HG03575 (cell line): ENCODE results near the gene XKRX.

ENCODE experiments used
- ATAC-seq: cut with Tn5 transposase; IDR thresholded peaks from one replicate; pipeline ENCODE4 v1.9.1; 2021; ENCODE audit not compliant: unreplicated experiment, insufficient number of reproducible peaks, low FRiP score; ENCODE audit errors: extremely low read depth

XKRX gene

GRCh38 chrX:100905620-100906019, 23.1 kb downstream of the XKRX start:
- no peak for ATAC-seq

- ATAC-seq: no peak
Observed at GRCh38 chrX:100904433-100904832, 24.3 kb downstream of the XKRX start.

- ATAC-seq: no peak
Observed at GRCh38 chrX:100895365-100896075, 33.2 kb downstream of the XKRX start.

GRCh38 chrX:100883654-100884053, 45.1 kb downstream of the XKRX start:
- ATAC-seq: no peak

- ATAC-seq: no peak
Observed at GRCh38 chrX:100880368-100880767, 48.3 kb downstream of the XKRX start.

GRCh38 chrX:100874325-100874724, 54.4 kb downstream of the XKRX start, which contains the start of gene NOX1:
TSS of gene NOX1 (minus strand) at chrX:100874359. CDS start at chrX:100874139, 220 bp downstream.
- no peak for ATAC-seq

- ATAC-seq: no peak
Observed at GRCh38 chrX:100871594-100872560, 56.8 kb downstream of the XKRX start.

GRCh38 chrX:100870527-100870926, 58.2 kb downstream of the XKRX start:
- ATAC-seq: no peak

GRCh38 chrX:100868273-100868672, 60.4 kb downstream of the XKRX start:
- no peak for ATAC-seq

- no peak for ATAC-seq
Observed at GRCh38 chrX:100864657-100865391, 63.9 kb downstream of the XKRX start.
